ENCODE data around the gene EPG5.
A peak's percentile ranks its signal among the peaks of the same experiment; 100 is the strongest.
"Not testable (repeated sequence)": the region's sequence is repeated elsewhere in the genome, so short reads cannot be mapped to it uniquely, and the experiment has no call there.

Gene EPG5

GRCh38 chr18:45976566-45976965 is 9.4 kb upstream of the EPG5 start:
- DNase-seq (ENCODE audit: low read depth, low spot score), result no peak

- peak; percentile 29 for DNase-seq (ENCODE audit: low read depth, low spot score)
Observed at GRCh38 chr18:45974088-45974536, 7.0 kb upstream of the EPG5 start.

- DNase-seq (ENCODE audit: low read depth, low spot score), result not testable (repeated sequence)
Observed at GRCh38 chr18:45964913-45965312, 2.2 kb downstream of the EPG5 start.

- DNase-seq (ENCODE audit: low read depth, low spot score), result no peak
Observed at GRCh38 chr18:45962866-45963265, 4.3 kb downstream of the EPG5 start.

GRCh38 chr18:45962461-45962860 is 4.7 kb downstream of the EPG5 start:
- no peak for DNase-seq (ENCODE audit: low read depth, low spot score)

- not testable (repeated sequence) for DNase-seq (ENCODE audit: low read depth, low spot score)
Observed at GRCh38 chr18:45959484-45959883, 7.6 kb downstream of the EPG5 start.

GRCh38 chr18:45958730-45959129 is 8.4 kb downstream of the EPG5 start:
- no peak for DNase-seq (ENCODE audit: low read depth, low spot score)

- DNase-seq (ENCODE audit: low read depth, low spot score), result no peak
Observed at GRCh38 chr18:45958027-45958426, 9.1 kb downstream of the EPG5 start.

GRCh38 chr18:45957100-45957499 is 10.0 kb downstream of the EPG5 start:
- no peak for DNase-seq (ENCODE audit: low read depth, low spot score)

- no peak for DNase-seq (ENCODE audit: low read depth, low spot score)
Observed at GRCh38 chr18:45954070-45954934, 12.8 kb downstream of the EPG5 start.

- no peak for DNase-seq (ENCODE audit: low read depth, low spot score)
Observed at GRCh38 chr18:45951016-45951714, 16.0 kb downstream of the EPG5 start.

- no peak for DNase-seq (ENCODE audit: low read depth, low spot score)
Observed at GRCh38 chr18:45945669-45946068, 21.5 kb downstream of the EPG5 start.

GRCh38 chr18:45940724-45941123 is 26.4 kb downstream of the EPG5 start:
- DNase-seq (ENCODE audit: low read depth, low spot score), result no peak

GRCh38 chr18:45939236-45939635 is 27.9 kb downstream of the EPG5 start:
- DNase-seq (ENCODE audit: low read depth, low spot score), result no peak

GRCh38 chr18:45938488-45938935 is 28.6 kb downstream of the EPG5 start:
- DNase-seq (ENCODE audit: low read depth, low spot score), result no peak

- no peak for DNase-seq (ENCODE audit: low read depth, low spot score)
Observed at GRCh38 chr18:45935591-45936335, 31.4 kb downstream of the EPG5 start.

- DNase-seq (ENCODE audit: low read depth, low spot score), result no peak
Observed at GRCh38 chr18:45932708-45933107, 34.4 kb downstream of the EPG5 start.

- no peak for DNase-seq (ENCODE audit: low read depth, low spot score)
Observed at GRCh38 chr18:45930963-45931362, 36.2 kb downstream of the EPG5 start.

- DNase-seq (ENCODE audit: low read depth, low spot score), result no peak
Observed at GRCh38 chr18:45926691-45927090, 40.4 kb downstream of the EPG5 start.

GRCh38 chr18:45926085-45926484 is 41.0 kb downstream of the EPG5 start:
- no peak for DNase-seq (ENCODE audit: low read depth, low spot score)

- no peak for DNase-seq (ENCODE audit: low read depth, low spot score)
Observed at GRCh38 chr18:45923138-45923537, 44.0 kb downstream of the EPG5 start.

GRCh38 chr18:45920367-45920766 is 46.8 kb downstream of the EPG5 start:
- no peak for DNase-seq (ENCODE audit: low read depth, low spot score)

All from ELF-1 (cell line).